ENCODE results near the gene ERG28. TPM values are rescaled to one million over a fixed set of nuclear protein-coding genes. Genes with fewer than 3 reads are reported as not detected.

ERG28 gene
- 14.1 and 17.5 TPM in 2 replicates for total RNA-seq

GRCh38 chr14:75660630-75661498 lies at the start of gene ERG28, which contains the start of gene TTLL5:
ERG28 (minus strand) TSS chr14:75660876; CDS start chr14:75657502, 3,374 bp downstream.
TTLL5 (plus strand) TSS chr14:75661246; CDS start chr14:75663150, 1,904 bp downstream.

Other genes with a start within 250 kb of the ERG28 start
- 175 and 205 TPM in 2 replicates for gene JDP2, start 232.9 kb downstream of the ERG28 start, total RNA-seq
- not detected in 2 replicates for gene BATF, start 138.4 kb downstream of the ERG28 start, total RNA-seq
- 2.1 and 2.2 TPM in 2 replicates for gene FLVCR2, start 82.3 kb downstream of the ERG28 start, total RNA-seq
- 16.2 and 16.6 TPM in 2 replicates for gene TTLL5, start 370 bp upstream of the ERG28 start, total RNA-seq

All from pericardium fibroblast (primary cell).